Peyer's patch (tissue), 4 donors: Measurements from ENCODE around the gene MERTK. TPM values are rescaled to one million over a fixed set of nuclear protein-coding genes. Genes with fewer than 3 reads are reported as not detected.

Experiments
- DNase-seq, 3 donors: peaks; one replicate each; pipeline ENCODE4 v3.0.0-alpha.2; 2017 to 2019
- H3K27ac ChIP-seq, 4 donors: fragments of 200-600 bp; sonication (generic); one replicate each; pipeline ENCODE4 v1.5.1; 2016 to 2019
- H3K27me3 ChIP-seq, 2 donors: fragments of 200-600 bp; sonication (generic); one replicate each; pipeline ENCODE4 v1.5.1; 2019
- H3K36me3 ChIP-seq, 3 donors: fragments of 200-600 bp; sonication (generic); one replicate each; pipeline ENCODE4 v1.5.1; 2016 to 2019
- H3K4me1 ChIP-seq, 4 donors: fragments of 200-600 bp; sonication (generic); one replicate each; pipeline ENCODE4 v1.5.1; 2016 to 2019
- H3K4me3 ChIP-seq, 4 donors: fragments of 200-600 bp; sonication (generic); 1 replicate in 3 of 4; 2 replicates in 1 of 4; pipeline ENCODE4 v1.5.1; 2016 to 2019; ENCODE audit warnings: mild to moderate bottlenecking in 1 of 4
- H3K9me3 ChIP-seq, 4 donors: fragments of 200-600 bp; sonication (generic); one replicate each; pipeline ENCODE4 v1.5.1; 2016 to 2019; ENCODE audit warnings: mild to moderate bottlenecking in 1 of 4
- CTCF ChIP-seq, 6 experiments: fragments of 450-650 bp in 4 of 6; fragments of 200-600 bp in 2 of 6; sonication (generic) in 1 of 6; IDR thresholded peaks; one replicate each; pipeline ENCODE4 v1.5.1; 2017 to 2019; ENCODE audit warnings: antibody characterized with exemption in 6 of 6, mild to moderate bottlenecking in 3 of 6, moderate library complexity in 1 of 6
- POLR2A ChIP-seq, 2 donors: fragments of 450-650 bp; IDR thresholded peaks; one replicate each; pipeline ENCODE4 v1.5.1; 2017; ENCODE audit warnings: antibody characterized with exemption in 2 of 2, mild to moderate bottlenecking in 2 of 2, moderate library complexity in 2 of 2
- total RNA-seq, 4 donors: library from RNA; depleted of rRNA; stranded (reverse); fragments of >200 nt; gene quantifications; one replicate each; pipeline ENCODE4 v1.1.0, GENCODE V29; 2016

The MERTK gene
- total RNA-seq, 4 donors from 2014 or later = 8.6 to 56.9 (median 18.5) TPM

- no peaks in the 10 kb centered on the region for H3K27me3 ChIP-seq
Measured at GRCh38 chr2:111944531-111945210, 46.3 kb downstream of the MERTK start.

GRCh38 chr2:111945444-111946293 is 47.3 kb downstream of the MERTK start:
- peak overlapping the region in 2 of 4 donors; percentile 70 to 74 for H3K27ac ChIP-seq
- TF ChIP-seq POLR2A (IDR thresholded peaks at IDR 0.05) (no peak), CTCF (IDR thresholded peaks at IDR 0.05) (no peak)
- DNase-seq = no peak
- H3K4me3 ChIP-seq = no peak overlapping the region
- no peaks in the 10 kb centered on the region for H3K27me3 ChIP-seq
- H3K4me1 ChIP-seq = peaks cover 0 to 23% (median 0%) of the 10 kb centered on the region in 4 donors
- H3K36me3 ChIP-seq = peaks cover 0 to 15% (median 0%) of the 10 kb centered on the region in 3 donors
- no peaks in the 10 kb centered on the region for H3K9me3 ChIP-seq

More at GRCh38 chr2:111944531-111945210, 46.3 kb downstream of the MERTK start:
- no peak overlapping the region for H3K4me3 ChIP-seq
- DNase-seq = no peak
- H3K4me1 ChIP-seq = peaks cover 0 to 23% (median 0%) of the 10 kb centered on the region in 4 donors
- H3K27ac ChIP-seq = peak overlapping the region in 1 of 4 donors; percentile 74
- H3K36me3 ChIP-seq = peaks cover 0 to 15% (median 0%) of the 10 kb centered on the region in 3 donors
- H3K9me3 ChIP-seq = no peaks in the 10 kb centered on the region
- TF ChIP-seq POLR2A (IDR thresholded peaks at IDR 0.05) (no peak), CTCF (IDR thresholded peaks at IDR 0.05) (no peak)

- no peaks in the 10 kb centered on the region for H3K27me3 ChIP-seq
- TF ChIP-seq POLR2A (IDR thresholded peaks at IDR 0.05) (no peak), CTCF (IDR thresholded peaks at IDR 0.05) (no peak)
- peaks cover 0 to 15% (median 0%) of the 10 kb centered on the region in 3 donors for H3K36me3 ChIP-seq
- H3K4me3 ChIP-seq = no peak overlapping the region
- no peaks in the 10 kb centered on the region for H3K9me3 ChIP-seq
- peaks cover 0 to 23% (median 0%) of the 10 kb centered on the region in 4 donors for H3K4me1 ChIP-seq
- peak in 1 of 3 donors; percentile 73 for DNase-seq
- peak overlapping the region in 3 of 4 donors; percentile 25 to 74 (median 70) for H3K27ac ChIP-seq
Measured at GRCh38 chr2:111946294-111947114, 48.1 kb downstream of the MERTK start.

GRCh38 chr2:111947219-111947618 is 48.8 kb downstream of the MERTK start:
- H3K36me3 ChIP-seq = peaks cover 0 to 15% (median 0%) of the 10 kb centered on the region in 3 donors
- no peaks in the 10 kb centered on the region for H3K9me3 ChIP-seq
- no peak overlapping the region for H3K4me3 ChIP-seq
- no peak for TF ChIP-seq CTCF (IDR thresholded peaks at IDR 0.05)
- no peak for TF ChIP-seq POLR2A (IDR thresholded peaks at IDR 0.05)
- H3K27me3 ChIP-seq = no peaks in the 10 kb centered on the region
- H3K4me1 ChIP-seq = peaks cover 0 to 23% (median 0%) of the 10 kb centered on the region in 4 donors
- peak overlapping the region in 3 of 4 donors; percentile 25 to 74 (median 70) for H3K27ac ChIP-seq
- DNase-seq = no peak

- Histone ChIP-seq H3K27ac (no peak overlapping the region), H3K9me3 (no peaks in the 10 kb centered on the region), H3K36me3 (peaks cover 0 to 15% (median 0%) of the 10 kb centered on the region in 3 donors), H3K4me3 (no peak overlapping the region), H3K27me3 (no peaks in the 10 kb centered on the region), H3K4me1 (peaks cover 0 to 23% (median 0%) of the 10 kb centered on the region in 4 donors)
- no peak for DNase-seq
- no peak for TF ChIP-seq CTCF (IDR thresholded peaks at IDR 0.05)
- no peak for TF ChIP-seq POLR2A (IDR thresholded peaks at IDR 0.05)
Measured at GRCh38 chr2:111948832-111949231, 50.4 kb downstream of the MERTK start.
